HFFc6 (cell line): ENCODE results near the gene BTNL9. TPM values are rescaled to one million over a fixed set of nuclear protein-coding genes. Genes with fewer than 3 reads are reported as not detected.

Source experiments
- DNase-seq: peaks from one replicate; pipeline ENCODE4 v3.0.0-alpha.2; 2018
- H3K27ac Mint-ChIP-seq: 2 replicates; pipeline ENCODE4 v1.8.0; 2020; ENCODE audit warnings: mild to moderate bottlenecking, mixed read lengths
- H3K27me3 Mint-ChIP-seq: 2 replicates; pipeline ENCODE4 v1.8.0; 2021; ENCODE audit warnings: mild to moderate bottlenecking, moderate library complexity, mixed read lengths; ENCODE audit not compliant: insufficient read depth
- H3K36me3 Mint-ChIP-seq: 2 replicates; pipeline ENCODE4 v1.8.0; 2021; ENCODE audit warnings: low read depth, mixed read lengths
- H3K4me1 Mint-ChIP-seq: 2 replicates; pipeline ENCODE4 v1.8.0; 2020; ENCODE audit warnings: low read depth, mixed read lengths
- H3K4me3 Mint-ChIP-seq: 2 replicates; pipeline ENCODE4 v1.8.0; 2020; ENCODE audit warnings: mild to moderate bottlenecking, moderate library complexity, mixed read lengths
- H3K9me3 Mint-ChIP-seq: 2 replicates; pipeline ENCODE4 v1.8.0; 2020; ENCODE audit warnings: mild to moderate bottlenecking, mixed read lengths
- total RNA-seq, 6 experiments: library from RNA; stranded (reverse); fragmentation: NEBNext Ultra II Directional; extraction: Animal tissue kit (Norgen Biotek cat#: 25700); gene quantifications; 2 replicates in 1 of 6; 3 replicates in 5 of 6; pipeline ENCODE4 v1.2.3, GENCODE V29; 2021
- TF ChIP-seq, protein P1 (sequence below): fragments of 200-600 bp; sonication (generic); IDR thresholded peaks from 2 replicates; pipeline ENCODE4 v1.5.0; 2021; ENCODE audit warnings: antibody characterized with exemption, mild to moderate bottlenecking

The BTNL9 gene
- total RNA-seq, 6 experiments from 2014 or later: not detected

DNA sequence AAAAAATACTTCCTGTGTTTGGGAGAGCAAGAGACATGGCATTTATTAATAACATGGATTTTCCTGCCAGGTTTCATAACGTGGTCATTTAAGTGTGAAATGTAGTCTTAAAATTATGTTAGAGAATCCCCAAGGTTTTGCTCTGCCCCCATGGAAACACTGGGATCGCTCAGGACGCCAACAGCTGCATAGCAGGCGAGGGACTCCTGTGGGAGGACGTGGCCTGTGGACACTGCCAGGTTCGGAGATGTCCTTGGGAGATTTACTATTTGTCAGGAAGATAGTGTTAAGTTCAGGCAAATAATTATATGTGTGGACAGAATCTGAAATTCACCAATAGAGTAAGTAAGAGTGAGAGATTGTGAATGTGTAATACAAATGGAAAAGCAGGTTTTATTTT is 977 bp downstream of the BTNL9 start:
- no peaks in the 10 kb centered on the region for H3K9me3 Mint-ChIP-seq
- DNase-seq: no peak
- H3K4me1 Mint-ChIP-seq: no peaks in the 10 kb centered on the region
- H3K27me3 Mint-ChIP-seq: peaks cover 20% of the 10 kb centered on the region
- H3K4me3 Mint-ChIP-seq: no peak overlapping the region
- TF ChIP-seq, protein P1, sequence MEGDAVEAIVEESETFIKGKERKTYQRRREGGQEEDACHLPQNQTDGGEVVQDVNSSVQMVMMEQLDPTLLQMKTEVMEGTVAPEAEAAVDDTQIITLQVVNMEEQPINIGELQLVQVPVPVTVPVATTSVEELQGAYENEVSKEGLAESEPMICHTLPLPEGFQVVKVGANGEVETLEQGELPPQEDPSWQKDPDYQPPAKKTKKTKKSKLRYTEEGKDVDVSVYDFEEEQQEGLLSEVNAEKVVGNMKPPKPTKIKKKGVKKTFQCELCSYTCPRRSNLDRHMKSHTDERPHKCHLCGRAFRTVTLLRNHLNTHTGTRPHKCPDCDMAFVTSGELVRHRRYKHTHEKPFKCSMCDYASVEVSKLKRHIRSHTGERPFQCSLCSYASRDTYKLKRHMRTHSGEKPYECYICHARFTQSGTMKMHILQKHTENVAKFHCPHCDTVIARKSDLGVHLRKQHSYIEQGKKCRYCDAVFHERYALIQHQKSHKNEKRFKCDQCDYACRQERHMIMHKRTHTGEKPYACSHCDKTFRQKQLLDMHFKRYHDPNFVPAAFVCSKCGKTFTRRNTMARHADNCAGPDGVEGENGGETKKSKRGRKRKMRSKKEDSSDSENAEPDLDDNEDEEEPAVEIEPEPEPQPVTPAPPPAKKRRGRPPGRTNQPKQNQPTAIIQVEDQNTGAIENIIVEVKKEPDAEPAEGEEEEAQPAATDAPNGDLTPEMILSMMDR: no peak
- H3K36me3 Mint-ChIP-seq: no peaks in the 10 kb centered on the region
- no peak overlapping the region for H3K27ac Mint-ChIP-seq

DNA sequence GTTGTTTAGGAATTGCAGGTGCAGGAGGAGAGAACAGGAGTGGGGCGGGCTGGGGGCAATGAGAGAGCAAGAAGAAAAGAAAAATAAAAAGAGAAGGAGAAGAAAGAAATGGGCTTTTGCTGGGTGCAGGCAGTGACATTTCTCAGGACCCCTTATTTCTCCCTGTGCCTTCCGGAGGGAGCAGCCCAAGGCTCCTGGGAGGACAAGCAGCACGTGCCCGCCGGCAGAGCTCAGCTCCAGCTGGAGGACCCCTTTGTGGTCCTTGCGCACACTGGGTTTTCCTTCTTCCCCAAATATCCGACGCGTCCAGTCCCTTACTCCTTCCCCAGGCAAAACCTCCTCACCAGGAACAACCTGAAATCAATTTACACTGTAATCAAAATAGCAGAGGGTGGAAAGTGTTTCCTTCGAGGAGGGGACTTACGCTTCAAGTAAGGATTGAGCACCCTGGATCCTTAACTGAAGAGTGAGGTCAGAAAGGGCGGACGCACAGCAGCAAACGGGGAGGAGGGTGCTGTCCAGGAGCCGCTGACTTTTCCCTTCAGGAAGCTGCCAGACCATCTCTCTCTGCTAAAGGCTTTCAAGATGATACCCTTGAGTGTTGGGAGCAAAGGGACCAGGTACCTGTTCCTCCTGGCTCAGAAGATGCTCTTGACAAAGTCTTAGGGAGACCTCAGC is 2.1 kb downstream of the BTNL9 start:
- H3K36me3 Mint-ChIP-seq: no peaks in the 10 kb centered on the region
- H3K27me3 Mint-ChIP-seq: peaks cover 20% of the 10 kb centered on the region
- DNase-seq: no peak
- H3K4me3 Mint-ChIP-seq: no peak overlapping the region
- TF ChIP-seq, protein P1: no peak
- no peaks in the 10 kb centered on the region for H3K4me1 Mint-ChIP-seq
- H3K9me3 Mint-ChIP-seq: no peaks in the 10 kb centered on the region
- H3K27ac Mint-ChIP-seq: no peak overlapping the region

DNA sequence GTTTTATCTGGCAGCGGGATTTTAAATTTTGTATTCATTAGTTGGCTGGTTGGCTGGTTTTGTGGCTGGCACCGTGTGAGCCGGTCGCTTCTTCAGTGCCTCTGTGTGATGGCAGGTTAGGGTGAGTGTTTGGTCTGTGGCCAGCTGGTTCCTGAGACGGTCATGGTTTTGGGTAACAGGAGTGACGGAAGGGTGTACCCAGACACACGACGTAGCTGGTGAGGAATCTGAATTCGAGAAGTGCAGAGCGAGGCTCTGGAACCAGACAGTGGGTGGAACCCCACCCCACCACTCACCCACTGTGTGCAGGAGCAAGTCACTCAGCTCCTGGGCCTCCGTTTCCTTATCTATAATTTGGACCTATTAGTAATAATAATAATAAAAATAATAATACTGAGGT is 2.7 kb downstream of the BTNL9 start:
- H3K36me3 Mint-ChIP-seq: no peaks in the 10 kb centered on the region
- H3K9me3 Mint-ChIP-seq: no peaks in the 10 kb centered on the region
- H3K27ac Mint-ChIP-seq: no peak overlapping the region
- no peaks in the 10 kb centered on the region for H3K4me1 Mint-ChIP-seq
- H3K27me3 Mint-ChIP-seq: peaks cover 24% of the 10 kb centered on the region
- TF ChIP-seq, protein P1: no peak
- DNase-seq: no peak
- H3K4me3 Mint-ChIP-seq: no peak overlapping the region

DNA sequence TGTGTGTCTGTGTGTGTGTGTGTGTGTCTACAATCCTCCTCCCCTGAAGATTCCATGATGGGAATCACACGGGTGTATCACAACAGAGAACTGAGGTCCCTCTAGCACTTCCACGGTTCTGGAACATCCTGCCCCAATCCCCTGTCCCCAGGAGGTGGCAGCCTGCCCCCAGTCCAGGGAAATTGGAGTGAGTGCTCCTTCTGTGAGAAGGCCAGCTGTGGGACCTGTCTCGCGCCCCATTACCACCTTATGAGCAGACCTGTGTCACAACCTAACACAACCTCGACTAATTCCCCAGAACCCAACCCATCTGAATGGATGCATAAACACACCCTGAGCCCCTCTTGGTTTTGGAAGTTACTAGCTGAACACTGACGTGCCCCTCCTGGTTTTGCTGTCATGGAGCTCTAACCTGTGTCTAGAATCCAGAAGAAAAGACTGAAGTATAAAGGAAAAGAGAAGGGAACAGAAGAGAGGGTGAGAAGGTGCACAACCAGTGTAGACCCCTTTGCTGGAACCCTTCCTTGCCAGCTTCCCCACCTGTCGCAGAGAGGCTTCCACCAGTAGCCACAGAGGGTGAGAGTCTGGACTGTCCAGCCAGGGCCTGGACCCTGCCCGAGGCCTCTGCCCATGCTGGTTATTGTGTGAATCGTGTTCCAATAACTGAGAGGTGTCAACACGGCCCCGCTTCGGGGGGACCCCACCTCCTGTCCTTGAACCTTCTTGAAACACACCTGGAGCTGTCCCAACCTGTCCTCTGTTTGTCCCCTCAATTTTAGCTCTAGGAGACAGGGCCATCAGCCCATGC is 3.4 kb downstream of the BTNL9 start:
- Mint-ChIP-seq H3K36me3 (no peaks in the 10 kb centered on the region), H3K4me3 (no peak overlapping the region), H3K9me3 (no peaks in the 10 kb centered on the region), H3K27ac (no peak overlapping the region), H3K27me3 (peaks cover 27% of the 10 kb centered on the region), H3K4me1 (no peaks in the 10 kb centered on the region)
- no peak for DNase-seq
- TF ChIP-seq, protein P1: no peak

DNA sequence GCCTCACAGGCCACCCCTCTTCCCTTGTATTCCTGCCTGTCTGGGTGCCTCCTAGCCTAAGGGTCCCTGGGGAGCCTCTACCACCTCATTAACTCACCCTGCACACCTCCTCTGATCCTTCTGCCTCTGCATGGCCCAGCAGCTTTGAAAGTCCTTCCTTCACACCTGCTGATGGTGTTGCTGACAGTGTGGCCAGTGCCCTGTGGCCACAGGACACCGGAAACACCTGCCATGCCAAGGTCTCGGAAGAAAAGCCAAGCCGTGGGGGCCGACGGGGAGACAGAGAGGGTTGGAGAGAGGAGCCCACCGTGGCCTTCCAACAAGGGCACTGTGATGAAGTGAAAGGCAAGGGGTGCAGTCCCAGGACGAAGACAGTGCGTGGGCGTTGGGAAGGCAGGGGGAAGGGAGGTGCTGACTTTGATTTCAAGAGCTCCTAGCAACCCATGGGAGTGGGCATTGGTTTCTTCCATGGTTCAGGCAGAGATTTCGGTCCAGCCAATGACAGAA is 4.1 kb downstream of the BTNL9 start:
- peaks cover 24% of the 10 kb centered on the region for H3K27me3 Mint-ChIP-seq

More for the DNA sequence above, 4.1 kb downstream of the BTNL9 start:
- Mint-ChIP-seq H3K27ac (no peak overlapping the region), H3K9me3 (no peaks in the 10 kb centered on the region), H3K4me3 (no peak overlapping the region), H3K4me1 (no peaks in the 10 kb centered on the region), H3K36me3 (no peaks in the 10 kb centered on the region)
- DNase-seq: no peak
- TF ChIP-seq, protein P1: no peak
